Activated T-cell treated with anti-CD3 and anti-CD28 coated beads for 4 hours (primary cell): ENCODE data around the gene MGAT4C.
"Not testable (repeated sequence)": the region's sequence is repeated elsewhere in the genome, so short reads cannot be mapped to it uniquely, and the experiment has no call there.

Experiments used
- DNase-seq: peaks from one replicate; pipeline ENCODE4 v3.0.0-alpha.2; 2020

The MGAT4C gene

DNA sequence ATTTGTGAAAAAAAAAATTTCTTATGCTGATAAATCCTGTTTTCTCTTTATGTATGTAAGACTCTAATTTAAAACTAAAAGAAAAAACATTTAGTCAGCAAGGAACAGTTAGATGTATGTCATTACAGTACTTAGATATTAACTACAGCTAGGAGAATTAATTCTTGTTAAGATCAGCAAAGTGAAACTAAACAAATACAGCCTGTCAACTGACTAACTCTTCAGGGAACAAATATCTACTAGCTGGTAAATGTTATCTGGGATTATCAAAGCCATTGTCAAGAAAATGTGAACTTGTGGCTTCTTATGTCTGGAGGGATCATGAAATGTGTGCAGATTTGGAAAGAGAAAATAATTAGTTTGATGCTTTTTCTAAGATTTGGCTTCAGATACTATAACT is 27.5 kb downstream of the MGAT4C start:
- DNase-seq = no peak

DNA sequence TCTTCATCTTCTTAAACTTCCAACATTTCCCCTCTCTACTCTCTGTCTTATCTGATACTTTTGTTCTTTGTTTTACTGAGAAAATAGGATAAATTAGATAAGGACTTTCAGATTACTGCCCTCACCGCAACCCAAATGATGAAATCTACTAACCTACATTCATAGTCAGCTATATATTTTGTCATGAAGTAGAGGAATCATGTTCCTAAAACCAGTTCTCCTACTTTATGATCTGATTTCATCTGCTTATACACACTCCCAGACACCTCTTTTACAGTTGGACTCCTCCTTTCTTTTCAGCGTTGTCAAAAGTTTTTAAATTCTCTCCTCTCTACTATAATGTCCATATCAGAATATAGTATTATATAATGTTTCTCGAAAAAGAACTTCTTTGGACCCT is 29.7 kb downstream of the MGAT4C start:
- DNase-seq = no peak

DNA sequence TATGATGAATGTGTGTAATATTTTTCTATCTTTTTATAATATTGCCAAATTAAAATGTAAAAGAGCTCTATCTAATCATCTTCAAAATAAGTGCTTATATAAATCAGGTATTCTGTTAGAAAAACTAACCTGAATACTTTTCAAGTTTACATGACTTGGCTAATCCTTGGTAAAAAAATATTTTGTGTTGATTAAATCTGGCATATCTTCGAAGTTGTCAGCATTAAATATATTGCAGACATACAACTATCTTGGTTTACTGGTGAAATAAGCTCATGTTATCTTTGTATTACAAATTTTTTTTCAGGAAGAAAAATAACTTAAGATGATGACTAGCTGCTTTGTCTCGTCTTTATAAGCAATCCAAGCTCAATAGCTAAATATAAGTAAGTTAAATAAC is 39.6 kb downstream of the MGAT4C start:
- DNase-seq = no peak

GRCh38 chr12:86213012-86213411 is 43.2 kb downstream of the MGAT4C start:
- no peak for DNase-seq

DNA sequence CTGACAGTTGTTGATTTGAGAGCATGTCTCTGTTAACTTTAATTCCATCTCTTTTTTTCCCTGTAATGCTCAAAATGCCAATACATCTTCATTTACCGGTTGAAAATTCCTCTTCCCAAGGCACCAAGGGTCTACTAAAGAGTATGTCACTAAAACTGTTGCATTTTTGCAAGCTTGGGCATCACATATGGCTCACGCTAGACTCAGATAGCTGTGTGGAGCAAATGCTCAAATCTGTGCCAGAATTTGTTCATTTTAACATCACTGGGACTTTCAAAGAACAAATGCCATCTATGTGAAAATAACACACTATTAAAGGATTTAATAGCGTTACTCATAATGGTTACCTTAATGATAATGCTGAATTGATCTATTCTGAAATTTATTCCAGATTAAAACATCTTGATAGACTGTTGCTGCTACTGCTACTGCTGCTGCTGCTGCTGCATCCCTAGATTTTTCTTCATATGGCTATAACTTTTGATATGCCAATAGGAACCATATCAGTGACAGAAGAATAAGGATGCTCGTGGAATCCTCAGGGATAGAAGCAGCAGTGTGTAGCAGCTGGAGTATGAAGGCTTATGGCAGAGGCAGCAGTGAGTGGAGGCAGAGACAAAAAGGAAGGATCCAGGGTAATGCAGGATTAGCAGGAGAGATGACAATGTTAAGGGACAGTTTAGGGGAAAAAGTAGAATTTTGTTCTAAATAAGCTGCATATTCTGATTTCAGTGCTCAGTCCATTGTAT is 57.3 kb downstream of the MGAT4C start:
- DNase-seq = no peak

GRCh38 chr12:86196465-86196864 is 59.7 kb downstream of the MGAT4C start:
- DNase-seq = no peak

GRCh38 chr12:86194721-86195120 is 61.5 kb downstream of the MGAT4C start:
- no peak for DNase-seq

DNA sequence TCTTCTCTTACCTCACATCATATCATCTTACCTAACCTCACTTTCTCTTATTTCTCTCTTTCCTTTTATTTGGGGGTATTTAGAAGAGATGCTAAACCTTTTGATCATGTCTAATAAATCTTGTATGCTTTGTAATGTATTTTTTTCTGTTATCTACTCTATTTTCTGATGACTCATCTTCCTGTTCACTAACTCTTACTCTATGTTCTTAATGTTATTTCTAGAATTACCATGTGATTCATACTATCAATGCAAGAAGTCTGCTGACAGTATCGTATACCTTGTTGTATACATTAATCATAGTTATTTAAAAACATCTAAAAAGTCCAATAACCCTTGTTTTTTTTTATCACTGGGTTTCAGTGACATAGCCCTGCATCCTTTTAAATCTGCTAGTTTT is 62.3 kb downstream of the MGAT4C start:
- no peak for DNase-seq

- no peak for DNase-seq
Measured at GRCh38 chr12:86188226-86188625, 68.0 kb downstream of the MGAT4C start.

GRCh38 chr12:86186449-86186848 is 69.7 kb downstream of the MGAT4C start:
- no peak for DNase-seq

DNA sequence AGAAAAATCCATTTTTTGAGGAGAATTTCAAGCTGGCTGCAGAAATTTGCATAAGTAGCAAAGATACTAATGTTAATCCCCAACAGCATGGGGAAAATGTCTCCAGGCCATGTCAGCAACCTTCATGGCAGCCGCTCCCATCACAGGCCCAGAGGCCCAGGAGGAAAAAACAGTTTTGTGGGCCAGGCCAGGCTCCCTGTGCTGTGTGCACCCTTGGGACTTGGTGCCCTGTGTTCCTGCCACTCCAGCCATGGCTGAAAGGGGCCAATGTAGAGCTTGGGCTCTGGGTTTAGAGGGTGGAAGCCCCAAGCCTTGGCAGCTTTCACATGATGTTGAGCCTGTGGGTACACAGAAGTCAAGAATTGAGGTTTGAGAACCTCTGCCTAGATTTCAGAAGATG is 76.3 kb downstream of the MGAT4C start:
- no peak for DNase-seq

DNA sequence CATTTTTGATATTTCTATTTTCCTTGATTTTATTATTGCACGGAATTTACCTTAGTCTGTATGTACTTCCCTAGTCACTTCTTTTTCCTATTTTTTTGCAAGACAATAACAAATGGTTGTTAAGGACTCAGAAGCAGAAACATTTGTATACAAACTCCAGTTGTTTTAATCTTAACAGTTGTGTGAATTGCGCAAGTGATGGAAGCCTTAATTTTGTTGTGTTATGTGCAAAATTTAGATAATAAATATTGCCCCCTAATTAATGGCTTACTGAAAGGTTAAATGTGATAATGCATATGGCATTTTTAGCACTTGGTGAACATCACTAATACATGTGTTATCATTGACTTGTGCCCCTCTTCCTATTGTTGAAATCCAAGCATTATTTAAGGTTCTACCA is 82.0 kb downstream of the MGAT4C start:
- no peak for DNase-seq

GRCh38 chr12:86172913-86173443 is 83.2 kb downstream of the MGAT4C start:
- DNase-seq = no peak

DNA sequence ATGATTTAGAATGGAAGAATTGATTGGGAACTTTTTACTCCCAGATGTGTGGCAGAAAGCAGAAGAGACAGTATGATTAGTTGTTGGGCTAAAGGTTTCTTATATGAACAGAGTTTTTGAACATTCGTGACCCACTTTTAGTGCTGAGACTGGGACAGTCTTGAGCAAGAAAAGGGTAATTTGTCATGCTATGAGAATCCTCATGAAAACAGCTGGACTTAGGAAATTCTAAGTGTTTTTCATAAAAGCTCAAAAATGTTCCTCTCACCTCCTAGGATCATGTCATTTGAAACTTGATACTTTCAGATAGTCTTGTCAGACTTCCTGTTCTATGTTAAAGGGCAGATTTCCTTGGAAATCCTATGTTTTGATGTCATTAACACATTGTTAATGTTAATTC is 86.1 kb downstream of the MGAT4C start:
- no peak for DNase-seq

DNA sequence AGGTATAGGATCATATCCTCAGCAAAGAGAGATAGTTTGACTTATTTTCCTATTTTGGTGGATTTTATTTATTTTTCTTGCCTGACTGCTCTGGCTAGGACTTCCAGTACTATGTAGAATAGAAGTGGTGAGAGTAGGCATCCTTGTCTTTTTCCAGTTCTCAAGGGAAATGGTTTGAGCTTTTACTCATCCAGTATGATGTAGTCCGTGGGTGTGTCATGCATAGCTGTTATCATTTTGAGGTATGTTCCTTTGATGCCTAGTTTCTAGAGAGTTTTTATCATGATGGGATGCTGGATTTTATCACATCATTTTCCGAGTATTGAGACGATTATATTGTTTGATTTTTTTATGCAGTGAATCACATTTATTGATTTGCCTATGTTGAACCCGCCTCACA is 97.2 kb downstream of the MGAT4C start:
- no peak for DNase-seq

- DNase-seq = no peak
Measured at GRCh38 chr12:86154620-86155019, 101.6 kb downstream of the MGAT4C start.

DNA sequence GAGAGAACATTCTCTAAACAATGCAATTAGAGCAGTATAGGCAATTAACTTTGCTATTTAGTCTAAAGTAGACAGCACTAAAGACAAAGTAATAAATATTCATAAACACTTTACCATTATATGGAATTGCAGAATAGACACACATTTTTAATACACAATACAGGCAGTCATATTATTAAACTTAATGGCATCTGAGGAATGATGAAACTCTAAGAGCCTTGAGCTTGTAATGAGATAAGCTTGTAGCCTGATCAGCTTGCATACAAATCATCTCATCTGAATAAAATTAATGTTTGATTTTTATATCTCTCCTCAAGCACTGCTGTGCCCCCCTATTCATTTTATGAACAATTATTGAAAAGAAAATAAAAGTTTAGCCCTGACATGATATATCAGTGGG is 107.6 kb downstream of the MGAT4C start:
- DNase-seq = no peak

- DNase-seq = no peak
Measured at GRCh38 chr12:86148071-86148470, 108.1 kb downstream of the MGAT4C start.

- no peak for DNase-seq
Measured at GRCh38 chr12:86145156-86145555, 111.0 kb downstream of the MGAT4C start.

DNA sequence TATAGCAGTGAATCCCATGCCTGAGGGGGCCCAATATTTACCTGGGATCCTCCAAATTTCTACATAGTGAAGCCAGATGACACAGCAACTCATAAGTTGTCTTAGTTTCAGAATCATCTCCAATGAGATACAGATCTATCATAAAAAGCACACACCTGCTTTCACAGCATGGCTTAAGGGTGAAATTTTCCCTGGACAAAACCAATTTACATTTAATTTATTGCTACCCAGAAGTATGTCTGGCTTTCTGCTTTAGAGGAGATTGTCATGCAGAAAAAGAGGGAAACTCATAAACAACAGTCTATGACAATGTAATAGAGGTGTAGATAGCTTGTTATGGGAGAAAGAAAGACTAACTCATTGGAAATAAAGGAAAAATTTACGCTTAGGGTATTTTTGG is 113.0 kb downstream of the MGAT4C start:
- DNase-seq = no peak

- no peak for DNase-seq
Measured at GRCh38 chr12:86139671-86140070, 116.5 kb downstream of the MGAT4C start.

GRCh38 chr12:86138770-86139169 is 117.4 kb downstream of the MGAT4C start:
- no peak for DNase-seq

GRCh38 chr12:86137936-86138335 is 118.3 kb downstream of the MGAT4C start:
- no peak for DNase-seq

- DNase-seq = no peak
Measured at GRCh38 chr12:86134561-86134960, 121.6 kb downstream of the MGAT4C start.

DNA sequence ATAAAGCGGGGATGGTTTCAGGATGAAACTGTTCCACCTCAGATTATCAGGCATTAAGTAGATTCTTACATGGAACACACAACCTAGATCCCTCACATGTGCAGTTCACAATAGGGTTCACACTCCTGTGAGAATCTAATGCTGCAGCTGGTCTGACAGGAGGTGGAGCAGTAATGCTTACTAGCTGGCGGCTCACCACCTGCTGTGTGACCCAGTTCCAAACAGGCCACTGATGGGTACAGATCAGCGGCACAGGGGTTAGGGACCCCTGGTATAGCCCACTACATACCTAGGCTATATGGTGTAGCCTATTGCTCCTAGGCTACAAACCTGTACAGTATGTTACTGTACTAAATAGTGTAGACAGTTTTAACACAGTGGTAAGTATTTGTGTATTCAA is 129.3 kb downstream of the MGAT4C start:
- not testable (repeated sequence) for DNase-seq
